ENCODE measurements around the gene RNF150. TPM values are rescaled to one million over a fixed set of nuclear protein-coding genes. Genes with fewer than 3 reads are reported as not detected.
A peak's percentile ranks its signal among the peaks of the same experiment; 100 is the strongest.
"Not testable (repeated sequence)": the region's sequence is repeated elsewhere in the genome, so short reads cannot be mapped to it uniquely, and the experiment has no call there.

The RNF150 gene
- total RNA-seq, 2 experiments from 2014 or later: 0.02 to 0.08 TPM

- H3K27me3 Mint-ChIP-seq: no peaks in the 10 kb centered on the region
- H3K36me3 Mint-ChIP-seq: no peaks in the 10 kb centered on the region
- no peak for DNase-seq
- H3K27ac Mint-ChIP-seq: no peak overlapping the region
- H3K4me3 Mint-ChIP-seq: no peak overlapping the region
- H3K9me3 Mint-ChIP-seq: no peaks in the 10 kb centered on the region
- no peaks in the 10 kb centered on the region for H3K4me1 Mint-ChIP-seq
Measured at GRCh38 chr4:141066690-141067089, 66.6 kb downstream of the RNF150 start.

GRCh38 chr4:141065872-141066271 is 67.4 kb downstream of the RNF150 start:
- DNase-seq: no peak
- Mint-ChIP-seq H3K4me1 (no peaks in the 10 kb centered on the region), H3K4me3 (no peak overlapping the region), H3K27me3 (no peaks in the 10 kb centered on the region), H3K9me3 (no peaks in the 10 kb centered on the region), H3K27ac (no peak overlapping the region), H3K36me3 (no peaks in the 10 kb centered on the region)

- no peaks in the 10 kb centered on the region for H3K36me3 Mint-ChIP-seq
Measured at GRCh38 chr4:141062651-141063050, 70.6 kb downstream of the RNF150 start.

GRCh38 chr4:141058591-141059512 is 74.4 kb downstream of the RNF150 start:
- no peaks in the 10 kb centered on the region for H3K27me3 Mint-ChIP-seq
- no peak for DNase-seq
- H3K4me1 Mint-ChIP-seq: no peaks in the 10 kb centered on the region
- no peaks in the 10 kb centered on the region for H3K36me3 Mint-ChIP-seq
- no peak overlapping the region for H3K4me3 Mint-ChIP-seq
- no peaks in the 10 kb centered on the region for H3K9me3 Mint-ChIP-seq
- H3K27ac Mint-ChIP-seq: no peak overlapping the region

More at GRCh38 chr4:141062651-141063050, 70.6 kb downstream of the RNF150 start:
- Mint-ChIP-seq H3K4me1 (no peaks in the 10 kb centered on the region), H3K27ac (no peak overlapping the region), H3K4me3 (no peak overlapping the region), H3K27me3 (no peaks in the 10 kb centered on the region), H3K9me3 (no peaks in the 10 kb centered on the region)
- no peak for DNase-seq

- Mint-ChIP-seq H3K36me3 (no peaks in the 10 kb centered on the region), H3K4me3 (no peak overlapping the region), H3K27ac (no peak overlapping the region), H3K4me1 (no peaks in the 10 kb centered on the region), H3K27me3 (no peaks in the 10 kb centered on the region), H3K9me3 (no peaks in the 10 kb centered on the region)
- no peak for DNase-seq
Measured at GRCh38 chr4:141057582-141057981, 75.7 kb downstream of the RNF150 start.

- Mint-ChIP-seq H3K36me3 (no peaks in the 10 kb centered on the region), H3K9me3 (peaks cover 3% of the 10 kb centered on the region), H3K4me1 (no peaks in the 10 kb centered on the region), H3K27me3 (no peaks in the 10 kb centered on the region), H3K27ac (no peak overlapping the region), H3K4me3 (no peak overlapping the region)
- DNase-seq: no peak
Measured at GRCh38 chr4:141056473-141056872, 76.8 kb downstream of the RNF150 start.

GRCh38 chr4:141054446-141054845 is 78.8 kb downstream of the RNF150 start:
- no peaks in the 10 kb centered on the region for H3K27me3 Mint-ChIP-seq
- H3K4me1 Mint-ChIP-seq: no peaks in the 10 kb centered on the region
- no peak overlapping the region for H3K27ac Mint-ChIP-seq
- DNase-seq: no peak
- H3K36me3 Mint-ChIP-seq: no peaks in the 10 kb centered on the region
- no peak overlapping the region for H3K4me3 Mint-ChIP-seq
- H3K9me3 Mint-ChIP-seq: peaks cover 10% of the 10 kb centered on the region

- H3K27me3 Mint-ChIP-seq, H3K4me1 Mint-ChIP-seq, DNase-seq, H3K36me3 Mint-ChIP-seq, H3K27ac Mint-ChIP-seq, H3K4me3 Mint-ChIP-seq: not testable (repeated sequence)
- H3K9me3 Mint-ChIP-seq: peaks cover 10% of the 10 kb centered on the region
Measured at GRCh38 chr4:141050999-141051398, 82.3 kb downstream of the RNF150 start.

GRCh38 chr4:141047228-141047884 is 85.9 kb downstream of the RNF150 start:
- Mint-ChIP-seq H3K36me3 (no peaks in the 10 kb centered on the region), H3K27me3 (peaks cover 9% of the 10 kb centered on the region), H3K9me3 (peaks cover 10% of the 10 kb centered on the region), H3K27ac (no peak overlapping the region), H3K4me1 (peaks cover 2% of the 10 kb centered on the region), H3K4me3 (no peak overlapping the region)
- no peak for DNase-seq

GRCh38 chr4:141046255-141046654 is 87.0 kb downstream of the RNF150 start:
- DNase-seq: peak; percentile 1
- H3K36me3 Mint-ChIP-seq: no peaks in the 10 kb centered on the region
- peaks cover 2% of the 10 kb centered on the region for H3K4me1 Mint-ChIP-seq
- no peak overlapping the region for H3K4me3 Mint-ChIP-seq
- no peak overlapping the region for H3K27ac Mint-ChIP-seq
- H3K9me3 Mint-ChIP-seq: peaks cover 5% of the 10 kb centered on the region
- H3K27me3 Mint-ChIP-seq: peaks cover 9% of the 10 kb centered on the region

- peaks cover 4% of the 10 kb centered on the region for H3K9me3 Mint-ChIP-seq
- H3K4me1 Mint-ChIP-seq: peaks cover 2% of the 10 kb centered on the region
- DNase-seq: no peak
- no peak overlapping the region for H3K27ac Mint-ChIP-seq
- no peak overlapping the region for H3K4me3 Mint-ChIP-seq
- H3K36me3 Mint-ChIP-seq: no peaks in the 10 kb centered on the region
- H3K27me3 Mint-ChIP-seq: peaks cover 9% of the 10 kb centered on the region
Measured at GRCh38 chr4:141045848-141046247, 87.4 kb downstream of the RNF150 start.

- no peak for DNase-seq
- Mint-ChIP-seq H3K27me3 (no peaks in the 10 kb centered on the region), H3K4me3 (no peak overlapping the region), H3K36me3 (no peaks in the 10 kb centered on the region), H3K9me3 (no peaks in the 10 kb centered on the region), H3K4me1 (peaks cover under 1% of the 10 kb centered on the region), H3K27ac (no peak overlapping the region)
Measured at GRCh38 chr4:141041021-141041476, 92.2 kb downstream of the RNF150 start.

- no peaks in the 10 kb centered on the region for H3K9me3 Mint-ChIP-seq
- H3K4me1 Mint-ChIP-seq: no peaks in the 10 kb centered on the region
- no peak for DNase-seq
- H3K27me3 Mint-ChIP-seq: no peaks in the 10 kb centered on the region
- no peak overlapping the region for H3K4me3 Mint-ChIP-seq
- no peaks in the 10 kb centered on the region for H3K36me3 Mint-ChIP-seq
- no peak overlapping the region for H3K27ac Mint-ChIP-seq
Measured at GRCh38 chr4:141039156-141039555, 94.1 kb downstream of the RNF150 start.

GRCh38 chr4:141038428-141038827 is 94.8 kb downstream of the RNF150 start:
- no peaks in the 10 kb centered on the region for H3K9me3 Mint-ChIP-seq
- H3K4me1 Mint-ChIP-seq: no peaks in the 10 kb centered on the region
- no peak for DNase-seq
- H3K27me3 Mint-ChIP-seq: no peaks in the 10 kb centered on the region
- no peak overlapping the region for H3K27ac Mint-ChIP-seq
- no peak overlapping the region for H3K4me3 Mint-ChIP-seq
- H3K36me3 Mint-ChIP-seq: no peaks in the 10 kb centered on the region

GRCh38 chr4:141037446-141037845 is 95.8 kb downstream of the RNF150 start:
- H3K36me3 Mint-ChIP-seq: no peaks in the 10 kb centered on the region
- H3K9me3 Mint-ChIP-seq: no peaks in the 10 kb centered on the region
- DNase-seq: no peak
- no peak overlapping the region for H3K27ac Mint-ChIP-seq
- H3K4me3 Mint-ChIP-seq: no peak overlapping the region
- no peaks in the 10 kb centered on the region for H3K4me1 Mint-ChIP-seq
- H3K27me3 Mint-ChIP-seq: no peaks in the 10 kb centered on the region

Measured in activated naive CD8-positive, alpha-beta T cell treated with anti-CD3 and anti-CD28 coated beads for 36 hours (primary cell).